Keratinocyte (primary cell): ENCODE measurements around the gene ANKRD23.

Source experiments
- EZH2 ChIP-seq: IDR thresholded peaks from one replicate; pipeline ENCODE4 v1.6.1; 2012; ENCODE audit warnings: inconsistent platforms, mild to moderate bottlenecking, low read length, moderate library complexity
- TF ChIP-seq, protein P1 (sequence below), 3 experiments: IDR thresholded peaks in 1 of 3; conservative IDR thresholded peaks in 1 of 3; optimal IDR thresholded peaks in 1 of 3; 2 replicates in 2 of 3; 3 replicates in 1 of 3; pipeline versions ENCODE3 to v1.5.1; 2011; ENCODE audit warnings: low read length in 3 of 3, mild to moderate bottlenecking in 3 of 3, moderate library complexity in 2 of 3, control low read depth in 1 of 3, inconsistent platforms in 1 of 3; ENCODE audit not compliant: insufficient read depth in 2 of 3; ENCODE audit errors: extremely low read depth in 1 of 3

DNA sequence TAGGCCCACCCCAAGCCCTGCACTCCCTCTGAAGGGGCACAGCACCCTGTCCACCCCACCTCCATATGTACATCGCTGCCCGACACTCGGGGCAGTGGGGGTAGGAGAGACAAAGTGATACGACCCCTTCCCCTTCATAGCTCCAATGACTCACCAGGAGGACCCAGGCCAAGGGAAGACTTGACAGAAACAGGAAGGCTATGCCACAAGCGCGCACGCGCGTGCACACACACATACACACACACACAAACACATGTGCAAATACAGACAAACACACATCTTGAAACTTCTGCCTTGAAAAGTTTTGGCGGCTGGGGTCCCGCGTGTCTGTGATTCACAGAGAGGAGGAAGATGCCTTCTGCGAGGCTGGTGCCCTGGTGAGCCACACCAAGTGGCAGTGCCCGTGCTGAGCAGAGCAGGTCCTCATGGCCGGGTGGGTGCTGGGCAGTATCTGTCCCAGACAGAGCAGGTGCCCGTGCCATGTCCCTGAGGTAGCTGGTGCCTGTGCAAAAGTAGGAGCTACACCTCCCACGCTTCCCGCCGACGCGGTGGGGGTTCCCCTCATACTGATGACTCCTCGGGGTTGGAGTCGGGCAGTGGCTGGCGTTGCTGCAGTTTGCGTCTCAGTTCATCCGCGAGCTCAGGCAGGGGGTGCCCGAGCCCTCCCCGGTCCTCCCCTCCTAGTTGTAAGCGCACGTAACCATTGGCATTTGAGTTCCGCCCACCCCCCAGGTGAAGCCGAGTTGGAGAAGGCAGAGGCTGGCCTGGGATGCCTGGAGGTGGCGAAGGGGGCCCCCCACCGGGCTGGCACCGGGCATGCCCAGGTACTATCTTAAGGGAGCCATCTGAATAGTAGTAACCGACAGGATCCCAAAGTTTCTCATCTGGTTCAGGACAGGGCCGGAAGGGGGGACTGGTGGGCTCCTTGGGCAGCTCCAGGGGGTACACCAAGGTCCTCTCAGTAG, 16.5 kb upstream of the ANKRD23 start:
- TF ChIP-seq, protein P1, sequence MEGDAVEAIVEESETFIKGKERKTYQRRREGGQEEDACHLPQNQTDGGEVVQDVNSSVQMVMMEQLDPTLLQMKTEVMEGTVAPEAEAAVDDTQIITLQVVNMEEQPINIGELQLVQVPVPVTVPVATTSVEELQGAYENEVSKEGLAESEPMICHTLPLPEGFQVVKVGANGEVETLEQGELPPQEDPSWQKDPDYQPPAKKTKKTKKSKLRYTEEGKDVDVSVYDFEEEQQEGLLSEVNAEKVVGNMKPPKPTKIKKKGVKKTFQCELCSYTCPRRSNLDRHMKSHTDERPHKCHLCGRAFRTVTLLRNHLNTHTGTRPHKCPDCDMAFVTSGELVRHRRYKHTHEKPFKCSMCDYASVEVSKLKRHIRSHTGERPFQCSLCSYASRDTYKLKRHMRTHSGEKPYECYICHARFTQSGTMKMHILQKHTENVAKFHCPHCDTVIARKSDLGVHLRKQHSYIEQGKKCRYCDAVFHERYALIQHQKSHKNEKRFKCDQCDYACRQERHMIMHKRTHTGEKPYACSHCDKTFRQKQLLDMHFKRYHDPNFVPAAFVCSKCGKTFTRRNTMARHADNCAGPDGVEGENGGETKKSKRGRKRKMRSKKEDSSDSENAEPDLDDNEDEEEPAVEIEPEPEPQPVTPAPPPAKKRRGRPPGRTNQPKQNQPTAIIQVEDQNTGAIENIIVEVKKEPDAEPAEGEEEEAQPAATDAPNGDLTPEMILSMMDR (optimal IDR thresholded peaks at IDR 0.05 in 1 of 3, IDR thresholded peaks at IDR 0.05 in 1 of 3, conservative IDR thresholded peaks at IDR 0.05 in 1 of 3; ENCODE audit: extremely low read depth in 1 of 3, insufficient read depth in 2 of 3, low read length in 3 of 3), result no peak
- no peak for TF ChIP-seq EZH2
